MCF 10A (cell line): ENCODE data around the gene SERAC1. TPM values are rescaled to one million over a fixed set of nuclear protein-coding genes. Genes with fewer than 3 reads are reported as not detected.

Experiments used
- BruUV-seq: library from RNA; stranded (reverse); fragments of 400-500 nt; replicated peaks from 2 replicates; lab custom pipeline; 2021; lab: Mats Ljungman, UMichigan
- CTCF ChIA-PET: fragments of 300-600 bp; sonication (Branson Sonifier 250); formaldehyde crosslinking; extraction: SDS; loops from one replicate; lab custom pipeline; 2021; ENCODE audit warnings: antibody characterized with exemption, inconsistent platforms; lab: Yijun Ruan, JAX
- POLR2A ChIA-PET: fragments of 300-600, 350-650 bp; sonication (Branson Sonifier 250); formaldehyde crosslinking; extraction: SDS; loops from one replicate; lab custom pipeline; 2020; ENCODE audit warnings: antibody characterized with exemption, inconsistent platforms; lab: Yijun Ruan, JAX
- DNase-seq: peaks from one replicate; pipeline ENCODE4 v3.0.0-alpha.2; 2018; ENCODE audit not compliant: unreplicated experiment
- H3K27ac Mint-ChIP-seq: one replicate; pipeline ENCODE4 v1.8.0; 2022; ENCODE audit warnings: mild to moderate bottlenecking, low read depth, mixed read lengths; ENCODE audit not compliant: unreplicated experiment
- H3K27me3 Mint-ChIP-seq: one replicate; pipeline ENCODE4 v1.8.0; 2022; ENCODE audit warnings: mixed read lengths; ENCODE audit not compliant: insufficient read depth, unreplicated experiment
- H3K36me3 Mint-ChIP-seq: one replicate; pipeline ENCODE4 v1.8.0; 2022; ENCODE audit warnings: mild to moderate bottlenecking, moderate library complexity, mixed read lengths; ENCODE audit not compliant: insufficient read depth, unreplicated experiment
- H3K4me1 Mint-ChIP-seq: one replicate; pipeline ENCODE4 v1.8.0; 2022; ENCODE audit warnings: mixed read lengths; ENCODE audit not compliant: insufficient read depth, unreplicated experiment
- H3K4me3 Mint-ChIP-seq: one replicate; pipeline ENCODE4 v1.8.0; 2022; ENCODE audit warnings: mild to moderate bottlenecking, moderate library complexity, mixed read lengths; ENCODE audit not compliant: unreplicated experiment
- H3K9me3 Mint-ChIP-seq: one replicate; pipeline ENCODE4 v1.8.0; 2022; ENCODE audit warnings: mixed read lengths; ENCODE audit not compliant: unreplicated experiment
- CTCF ChIP-seq: fragments of 200-600 bp; IDR thresholded peaks from one replicate; pipeline ENCODE4 v1.8.0; 2022; ENCODE audit warnings: antibody characterized with exemption, mild to moderate bottlenecking; ENCODE audit not compliant: unreplicated experiment
- intact Hi-C: fragments of 100-400 bp; cut with micrococcal nuclease; formaldehyde crosslinking; loops from 2 replicates; pipeline ENCODE4 v1.14.1; 2022
- total RNA-seq: library from RNA; stranded (reverse); gene quantifications from 2 replicates; pipeline ENCODE4 v1.2.3, GENCODE V29; 2022

The SERAC1 gene
- total RNA-seq, 1 experiment from 2014 or later: 5.3 TPM

DNA sequence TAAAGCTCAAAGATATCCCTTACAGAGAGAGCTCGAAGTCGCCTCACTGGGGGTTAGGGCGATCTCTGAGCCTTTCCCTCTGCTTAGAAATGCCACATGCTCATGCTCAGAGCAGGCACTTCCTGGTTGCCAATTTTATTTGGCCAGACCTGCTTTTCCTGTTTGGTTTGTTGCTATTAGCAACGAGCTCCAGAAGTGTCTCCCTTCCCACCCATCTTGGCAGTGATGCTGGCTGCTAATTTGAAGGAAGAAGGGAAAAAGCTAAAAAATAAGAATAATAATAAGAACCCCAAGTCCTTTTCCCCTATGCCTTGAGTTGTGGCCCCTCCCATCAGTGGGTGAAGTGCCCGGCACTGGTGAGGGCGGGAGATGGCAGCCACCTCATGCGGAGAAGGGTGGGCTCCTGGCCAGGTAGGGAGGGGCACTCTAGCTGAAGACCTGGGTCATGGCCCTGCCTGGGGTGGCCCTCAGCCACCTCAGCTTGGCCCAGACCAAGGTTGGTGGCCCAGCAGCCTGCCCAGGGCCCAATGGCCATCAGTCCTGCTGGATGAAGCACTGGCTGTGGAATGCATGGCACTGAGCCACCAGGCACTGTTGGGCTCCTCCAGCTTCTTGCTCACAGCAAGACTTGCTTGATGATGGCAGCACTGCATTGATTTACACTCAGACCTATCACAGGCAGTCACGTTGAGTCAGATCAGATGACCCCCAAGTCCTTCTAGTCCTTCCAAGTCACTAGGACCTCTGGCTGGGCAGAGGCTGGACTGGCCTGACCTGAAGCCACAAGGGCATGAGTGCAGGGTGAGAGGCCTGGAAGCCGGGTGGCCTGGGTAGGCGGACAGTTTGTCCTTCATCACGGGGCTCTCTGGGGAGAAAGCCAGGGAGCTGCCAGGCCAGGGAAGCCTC lies 107.4 kb downstream of the SERAC1 start:
- no peaks in the 10 kb centered on the region for H3K27me3 Mint-ChIP-seq
- no TSS peak for BruUV-seq
- ChIA-PET POLR2A (interaction anchor here (0.7 kb wide), 1 partner anchor 35 kb away, joined by 3 read pairs; no protein-coding TSS in a partner anchor), CTCF (interaction anchor here (0.6 to 4.4 kb wide), 3 partner anchors 9 to 391 kb away, joined by 3 to 31 read pairs (median 5); no protein-coding TSS in a partner anchor)
- intact Hi-C loops: no loop called here
- TF ChIP-seq CTCF: no peak
- H3K36me3 Mint-ChIP-seq: peaks cover 6% of the 10 kb centered on the region
- H3K9me3 Mint-ChIP-seq: no peaks in the 10 kb centered on the region
- DNase-seq: peak; percentile 71
- H3K4me1 Mint-ChIP-seq: peaks cover 12% of the 10 kb centered on the region
- H3K4me3 Mint-ChIP-seq: no peak overlapping the region
- H3K27ac Mint-ChIP-seq: peak overlapping the region; percentile 71

Other genes with a start within 250 kb of the SERAC1 start
- gene SYNJ2, start 186.4 kb downstream of the SERAC1 start, total RNA-seq: 8.9 and 10.3 TPM in 2 replicates
- 29.5 and 36.8 TPM in 2 replicates for gene GTF2H5, start 88 bp upstream of the SERAC1 start, total RNA-seq
- gene TULP4, start 144.2 kb upstream of the SERAC1 start, total RNA-seq: 64.2 and 71.8 TPM in 2 replicates